HG02885 (cell line): ENCODE measurements around the gene ABHD15.

Experiments used
- ATAC-seq: cut with Tn5 transposase; IDR thresholded peaks from one replicate; pipeline ENCODE4 v1.9.1; 2021; ENCODE audit warnings: mild to moderate bottlenecking; ENCODE audit not compliant: unreplicated experiment, poor library complexity

ABHD15 gene

GRCh38 chr17:29566473-29567303 is at the start of gene ABHD15:
TSS of gene ABHD15 (minus strand) at chr17:29567037. CDS start at chr17:29566966, 71 bp downstream.
- ATAC-seq, result peak; percentile 25

- peak; percentile 67 for ATAC-seq
These were observed 48.9 kb upstream of the ABHD15 start for GRCh38 chr17:29615492-29616299.

GRCh38 chr17:29615048-29615385 is 48.2 kb upstream of the ABHD15 start:
- no peak for ATAC-seq

- no peak for ATAC-seq
These were observed 47.7 kb upstream of the ABHD15 start for GRCh38 chr17:29614349-29615047.

- ATAC-seq, result no peak
These were observed 47.0 kb upstream of the ABHD15 start for GRCh38 chr17:29613856-29614255.

GRCh38 chr17:29613352-29613837 is 46.6 kb upstream of the ABHD15 start:
- ATAC-seq, result peak; percentile 47

GRCh38 chr17:29612404-29613280 is 45.8 kb upstream of the ABHD15 start:
- ATAC-seq, result no peak

- ATAC-seq, result no peak
These were observed 45.2 kb upstream of the ABHD15 start for GRCh38 chr17:29612094-29612403.

- no peak for ATAC-seq
These were observed 44.7 kb upstream of the ABHD15 start for GRCh38 chr17:29611351-29612093.

- ATAC-seq, result no peak
These were observed 43.6 kb upstream of the ABHD15 start for GRCh38 chr17:29610395-29610794.

GRCh38 chr17:29608986-29609385 is 42.1 kb upstream of the ABHD15 start:
- no peak for ATAC-seq

GRCh38 chr17:29607557-29608195 is 40.8 kb upstream of the ABHD15 start:
- no peak for ATAC-seq

- no peak for ATAC-seq
These were observed 36.4 kb upstream of the ABHD15 start for GRCh38 chr17:29603109-29603674.

- ATAC-seq, result no peak
These were observed 30.7 kb upstream of the ABHD15 start for GRCh38 chr17:29597361-29598172.

- ATAC-seq, result no peak
These were observed 30.0 kb upstream of the ABHD15 start for GRCh38 chr17:29596811-29597210.

- no peak for ATAC-seq
These were observed 29.3 kb upstream of the ABHD15 start for GRCh38 chr17:29595943-29596774.
